ENCODE results near the gene VCX3A.

Gene VCX3A

GRCh38 chrX:6517376-6517775 lies 17.5 kb downstream of the VCX3A start:
- Histone ChIP-seq H3K4me2 (ENCODE audit: insufficient read depth, low read length, poor library complexity, severe bottlenecking) (no peak overlapping the region), H2BK15ac (ENCODE audit: low read length) (no peak overlapping the region), H3K4ac (ENCODE audit: low read length) (no peak overlapping the region), H3K9ac (ENCODE audit: low read depth, low read length, poor library complexity) (no peak overlapping the region), H2BK120ac (ENCODE audit: low read depth, low read length) (no peak overlapping the region), H2BK5ac (ENCODE audit: low read length) (no peak overlapping the region), H4K8ac (ENCODE audit: low read depth, low read length) (no peak overlapping the region), H3K79me1 (ENCODE audit: low read depth, low read length) (no peaks in the 10 kb centered on the region), H4K91ac (ENCODE audit: low read depth, low read length, poor library complexity) (no peak overlapping the region), H3K36me3 (replicated peaks in 1 of 2; ENCODE audit: control insufficient read depth in 2 of 2, insufficient read depth in 2 of 2, low read length in 2 of 2) (no peaks in the 10 kb centered on the region), H2AFZ (ENCODE audit: low read length) (no peak overlapping the region), H2BK12ac (ENCODE audit: low read length) (no peak overlapping the region), H3K23ac (ENCODE audit: low read depth, low read length, poor library complexity) (no peak overlapping the region), H3K18ac (ENCODE audit: low read length) (no peak overlapping the region), H3K4me3 (ENCODE audit: low read length in 2 of 2) (no peak overlapping the region), H3K9me3 (replicated peaks in 1 of 2; ENCODE audit: control insufficient read depth in 2 of 2, insufficient read depth in 1 of 2, low read depth in 1 of 2, low read length in 2 of 2) (no peaks in the 10 kb centered on the region), H3K27ac (replicated peaks; ENCODE audit: low read length) (no peak overlapping the region), H3K14ac (ENCODE audit: low read length) (no peak overlapping the region), H3K4me1 (ENCODE audit: control insufficient read depth in 2 of 2, insufficient read depth in 1 of 2, low read depth in 1 of 2, low read length in 2 of 2) (no peaks in the 10 kb centered on the region), H3K27me3 (ENCODE audit: control insufficient read depth in 3 of 3, insufficient read depth in 3 of 3, low read depth in 1 of 3, low read length in 3 of 3) (no peaks in the 10 kb centered on the region), H2AK5ac (ENCODE audit: low read depth, low read length) (no peak overlapping the region)
- DNase-seq (ENCODE audit: low spot score), result no peak
- no CpG with 5 or more reads among the region's 6 CpGs for WGBS, 2 donors (ENCODE audit: extremely low coverage in 2 of 2, insufficient read length in 2 of 2, insufficient replicate concordance in 1 of 2)

GRCh38 chrX:6506444-6506843 lies 28.5 kb downstream of the VCX3A start:
- H2BK12ac ChIP-seq (ENCODE audit: low read length), result no peak overlapping the region
- H3K4me1 ChIP-seq (ENCODE audit: control insufficient read depth in 2 of 2, insufficient read depth in 1 of 2, low read depth in 1 of 2, low read length in 2 of 2), result no peaks in the 10 kb centered on the region
- no peak overlapping the region for H3K4me2 ChIP-seq (ENCODE audit: insufficient read depth, low read length, poor library complexity, severe bottlenecking)
- no peak overlapping the region for H4K8ac ChIP-seq (ENCODE audit: low read depth, low read length)
- no peak overlapping the region for H2AK5ac ChIP-seq (ENCODE audit: low read depth, low read length)
- no peaks in the 10 kb centered on the region for H3K79me1 ChIP-seq (ENCODE audit: low read depth, low read length)
- no peaks in the 10 kb centered on the region for H3K27me3 ChIP-seq (ENCODE audit: control insufficient read depth in 3 of 3, insufficient read depth in 3 of 3, low read depth in 1 of 3, low read length in 3 of 3)
- H3K9ac ChIP-seq (ENCODE audit: low read depth, low read length, poor library complexity), result no peak overlapping the region
- H3K14ac ChIP-seq (ENCODE audit: low read length), result no peak overlapping the region
- H2BK120ac ChIP-seq (ENCODE audit: low read depth, low read length), result no peak overlapping the region
- H3K9me3 ChIP-seq (replicated peaks in 1 of 2; ENCODE audit: control insufficient read depth in 2 of 2, insufficient read depth in 1 of 2, low read depth in 1 of 2, low read length in 2 of 2), result no peaks in the 10 kb centered on the region
- no CpG with 5 or more reads among the region's 4 CpGs for WGBS, 2 donors (ENCODE audit: extremely low coverage in 2 of 2, insufficient read length in 2 of 2, insufficient replicate concordance in 1 of 2)
- H3K18ac ChIP-seq (ENCODE audit: low read length), result no peak overlapping the region
- no peak overlapping the region for H3K4ac ChIP-seq (ENCODE audit: low read length)
- H3K36me3 ChIP-seq (replicated peaks in 1 of 2; ENCODE audit: control insufficient read depth in 2 of 2, insufficient read depth in 2 of 2, low read length in 2 of 2), result no peaks in the 10 kb centered on the region
- no peak overlapping the region for H3K27ac ChIP-seq (replicated peaks; ENCODE audit: low read length)
- no peak overlapping the region for H4K91ac ChIP-seq (ENCODE audit: low read depth, low read length, poor library complexity)
- H3K4me3 ChIP-seq (ENCODE audit: low read length in 2 of 2), result no peak overlapping the region
- H2AFZ ChIP-seq (ENCODE audit: low read length), result no peak overlapping the region
- no peak for DNase-seq (ENCODE audit: low spot score)
- no peak overlapping the region for H2BK15ac ChIP-seq (ENCODE audit: low read length)
- no peak overlapping the region for H3K23ac ChIP-seq (ENCODE audit: low read depth, low read length, poor library complexity)
- H2BK5ac ChIP-seq (ENCODE audit: low read length), result no peak overlapping the region

- DNase-seq (ENCODE audit: low spot score), result no peak
- Histone ChIP-seq H3K36me3 (replicated peaks in 1 of 2; ENCODE audit: control insufficient read depth in 2 of 2, insufficient read depth in 2 of 2, low read length in 2 of 2) (no peaks in the 10 kb centered on the region), H2AFZ (ENCODE audit: low read length) (no peak overlapping the region), H3K4me2 (ENCODE audit: insufficient read depth, low read length, poor library complexity, severe bottlenecking) (no peak overlapping the region), H2BK15ac (ENCODE audit: low read length) (no peak overlapping the region), H3K27ac (replicated peaks; ENCODE audit: low read length) (no peak overlapping the region), H4K91ac (ENCODE audit: low read depth, low read length, poor library complexity) (no peak overlapping the region), H3K23ac (ENCODE audit: low read depth, low read length, poor library complexity) (no peak overlapping the region), H2AK5ac (ENCODE audit: low read depth, low read length) (no peak overlapping the region), H3K79me1 (ENCODE audit: low read depth, low read length) (no peaks in the 10 kb centered on the region), H4K8ac (ENCODE audit: low read depth, low read length) (no peak overlapping the region), H2BK120ac (ENCODE audit: low read depth, low read length) (no peak overlapping the region), H3K14ac (ENCODE audit: low read length) (no peak overlapping the region), H2BK12ac (ENCODE audit: low read length) (no peak overlapping the region), H2BK5ac (ENCODE audit: low read length) (no peak overlapping the region), H3K4ac (ENCODE audit: low read length) (no peak overlapping the region), H3K27me3 (ENCODE audit: control insufficient read depth in 3 of 3, insufficient read depth in 3 of 3, low read depth in 1 of 3, low read length in 3 of 3) (no peaks in the 10 kb centered on the region), H3K18ac (ENCODE audit: low read length) (no peak overlapping the region), H3K4me1 (ENCODE audit: control insufficient read depth in 2 of 2, insufficient read depth in 1 of 2, low read depth in 1 of 2, low read length in 2 of 2) (no peaks in the 10 kb centered on the region), H3K9me3 (replicated peaks in 1 of 2; ENCODE audit: control insufficient read depth in 2 of 2, insufficient read depth in 1 of 2, low read depth in 1 of 2, low read length in 2 of 2) (no peaks in the 10 kb centered on the region), H3K9ac (ENCODE audit: low read depth, low read length, poor library complexity) (no peak overlapping the region), H3K4me3 (ENCODE audit: low read length in 2 of 2) (no peak overlapping the region)
- WGBS, 2 donors (ENCODE audit: extremely low coverage in 2 of 2, insufficient read length in 2 of 2, insufficient replicate concordance in 1 of 2), result no CpG with 5 or more reads among the region's 2 CpGs
Measured at GRCh38 chrX:6505960-6506359, 29.0 kb downstream of the VCX3A start.

- Histone ChIP-seq H3K14ac (ENCODE audit: low read length) (no peak overlapping the region), H3K79me1 (ENCODE audit: low read depth, low read length) (no peaks in the 10 kb centered on the region), H2BK5ac (ENCODE audit: low read length) (no peak overlapping the region), H2AFZ (ENCODE audit: low read length) (no peak overlapping the region), H3K4me3 (ENCODE audit: low read length in 2 of 2) (no peak overlapping the region), H3K4me2 (ENCODE audit: insufficient read depth, low read length, poor library complexity, severe bottlenecking) (no peak overlapping the region), H2BK15ac (ENCODE audit: low read length) (no peak overlapping the region), H4K91ac (ENCODE audit: low read depth, low read length, poor library complexity) (no peak overlapping the region), H3K23ac (ENCODE audit: low read depth, low read length, poor library complexity) (no peak overlapping the region), H3K18ac (ENCODE audit: low read length) (no peak overlapping the region), H2BK120ac (ENCODE audit: low read depth, low read length) (no peak overlapping the region), H3K9ac (ENCODE audit: low read depth, low read length, poor library complexity) (no peak overlapping the region), H3K4me1 (ENCODE audit: control insufficient read depth in 2 of 2, insufficient read depth in 1 of 2, low read depth in 1 of 2, low read length in 2 of 2) (no peaks in the 10 kb centered on the region), H3K36me3 (replicated peaks in 1 of 2; ENCODE audit: control insufficient read depth in 2 of 2, insufficient read depth in 2 of 2, low read length in 2 of 2) (no peaks in the 10 kb centered on the region), H4K8ac (ENCODE audit: low read depth, low read length) (no peak overlapping the region), H2BK12ac (ENCODE audit: low read length) (no peak overlapping the region), H3K4ac (ENCODE audit: low read length) (no peak overlapping the region), H2AK5ac (ENCODE audit: low read depth, low read length) (no peak overlapping the region), H3K27me3 (ENCODE audit: control insufficient read depth in 3 of 3, insufficient read depth in 3 of 3, low read depth in 1 of 3, low read length in 3 of 3) (no peaks in the 10 kb centered on the region), H3K27ac (replicated peaks; ENCODE audit: low read length) (no peak overlapping the region), H3K9me3 (replicated peaks in 1 of 2; ENCODE audit: control insufficient read depth in 2 of 2, insufficient read depth in 1 of 2, low read depth in 1 of 2, low read length in 2 of 2) (no peaks in the 10 kb centered on the region)
- WGBS, 2 donors (ENCODE audit: extremely low coverage in 2 of 2, insufficient read length in 2 of 2, insufficient replicate concordance in 1 of 2), result no CpG with 5 or more reads among the region's 1 CpG
- DNase-seq (ENCODE audit: low spot score), result no peak
Measured at GRCh38 chrX:6500719-6501118, 34.2 kb downstream of the VCX3A start.

Measured in neuronal stem cell (in vitro differentiated cells).